GM12801 (cell line): ENCODE results near the gene ACSL1.

Source experiments
- TF ChIP-seq, protein P1 (sequence below): IDR thresholded peaks from one replicate; pipeline ENCODE4 v1.5.1; 2011; ENCODE audit warnings: control low read depth; ENCODE audit not compliant: insufficient read length; ENCODE audit errors: extremely low read depth

ACSL1 gene

DNA sequence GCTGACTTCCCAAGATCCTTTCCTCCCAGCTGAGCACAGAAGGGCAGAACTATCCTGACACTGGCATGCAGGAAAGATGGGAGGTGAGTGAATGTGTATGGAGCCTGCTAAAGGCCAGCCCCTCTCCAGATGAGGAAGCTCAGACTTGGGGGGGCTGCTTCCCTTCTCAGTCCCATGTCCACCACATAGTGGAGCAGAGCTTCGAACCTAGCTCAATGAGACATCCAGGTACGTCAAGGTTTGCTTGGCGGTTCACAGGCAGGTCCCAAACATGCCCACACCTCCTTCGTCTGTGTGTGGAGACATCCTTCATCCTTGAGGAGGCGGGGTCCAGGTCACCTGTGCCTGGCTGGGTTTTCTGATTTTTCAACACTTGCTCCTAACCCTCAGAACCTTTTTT lies 31.3 kb downstream of the ACSL1 start:
- TF ChIP-seq, protein P1, sequence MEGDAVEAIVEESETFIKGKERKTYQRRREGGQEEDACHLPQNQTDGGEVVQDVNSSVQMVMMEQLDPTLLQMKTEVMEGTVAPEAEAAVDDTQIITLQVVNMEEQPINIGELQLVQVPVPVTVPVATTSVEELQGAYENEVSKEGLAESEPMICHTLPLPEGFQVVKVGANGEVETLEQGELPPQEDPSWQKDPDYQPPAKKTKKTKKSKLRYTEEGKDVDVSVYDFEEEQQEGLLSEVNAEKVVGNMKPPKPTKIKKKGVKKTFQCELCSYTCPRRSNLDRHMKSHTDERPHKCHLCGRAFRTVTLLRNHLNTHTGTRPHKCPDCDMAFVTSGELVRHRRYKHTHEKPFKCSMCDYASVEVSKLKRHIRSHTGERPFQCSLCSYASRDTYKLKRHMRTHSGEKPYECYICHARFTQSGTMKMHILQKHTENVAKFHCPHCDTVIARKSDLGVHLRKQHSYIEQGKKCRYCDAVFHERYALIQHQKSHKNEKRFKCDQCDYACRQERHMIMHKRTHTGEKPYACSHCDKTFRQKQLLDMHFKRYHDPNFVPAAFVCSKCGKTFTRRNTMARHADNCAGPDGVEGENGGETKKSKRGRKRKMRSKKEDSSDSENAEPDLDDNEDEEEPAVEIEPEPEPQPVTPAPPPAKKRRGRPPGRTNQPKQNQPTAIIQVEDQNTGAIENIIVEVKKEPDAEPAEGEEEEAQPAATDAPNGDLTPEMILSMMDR, result no peak

DNA sequence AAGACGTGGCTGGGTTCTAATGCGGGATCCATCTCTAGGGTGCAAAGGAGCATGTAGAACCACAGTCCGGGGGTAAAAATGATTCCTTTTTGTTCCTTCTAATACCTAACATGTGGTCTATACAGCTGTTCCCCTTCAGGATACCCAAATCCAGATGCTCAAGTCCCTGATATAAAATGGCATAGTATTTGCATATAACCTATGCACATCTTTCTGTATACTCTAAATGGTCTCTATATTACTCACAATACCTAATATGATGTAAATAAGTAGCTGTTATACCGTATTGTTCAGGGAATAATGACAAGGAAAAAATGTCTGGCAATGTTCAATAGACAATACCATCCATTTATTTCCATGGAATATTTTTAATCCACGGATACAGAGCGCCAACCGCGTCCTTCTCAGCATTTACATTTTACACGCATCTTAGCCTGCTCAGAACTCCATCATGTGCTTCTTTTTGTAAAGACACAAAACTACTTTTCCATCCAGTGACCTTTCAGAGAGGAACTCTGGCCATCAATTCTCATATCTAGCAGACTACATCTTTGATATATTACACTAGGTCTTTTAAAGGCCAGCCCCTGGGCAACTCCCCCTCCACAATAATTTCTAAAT lies 31.9 kb downstream of the ACSL1 start:
- TF ChIP-seq, protein P1, result no peak

DNA sequence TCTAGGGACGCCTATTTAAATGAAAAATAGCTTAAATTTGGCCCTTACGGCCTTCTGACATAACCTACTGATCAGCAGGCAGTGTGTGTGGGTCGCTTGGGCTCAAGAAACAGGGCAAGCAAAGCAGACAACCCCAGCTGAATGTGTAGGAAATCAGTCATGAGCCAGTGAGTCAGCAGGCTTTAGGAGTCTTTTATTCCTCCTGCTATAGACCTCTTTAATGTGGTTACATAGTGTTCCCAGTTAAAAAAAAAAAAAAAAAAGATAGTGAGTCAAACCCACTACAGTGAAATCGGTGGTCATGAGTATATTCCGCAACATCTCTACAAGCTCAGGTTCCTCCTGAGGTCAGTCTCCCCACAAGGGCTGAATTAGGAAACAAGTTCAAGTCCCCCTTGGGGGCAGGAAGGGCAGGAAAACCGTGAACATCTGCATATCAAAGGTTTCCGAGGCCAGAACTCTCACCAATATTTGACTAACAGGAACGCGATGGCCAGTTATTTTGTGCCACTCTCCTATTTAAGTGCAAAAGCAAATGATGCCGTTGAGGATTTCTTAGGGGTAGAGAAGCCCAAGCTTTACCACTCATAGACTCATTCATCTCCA lies 32.7 kb downstream of the ACSL1 start:
- TF ChIP-seq, protein P1, result no peak

DNA sequence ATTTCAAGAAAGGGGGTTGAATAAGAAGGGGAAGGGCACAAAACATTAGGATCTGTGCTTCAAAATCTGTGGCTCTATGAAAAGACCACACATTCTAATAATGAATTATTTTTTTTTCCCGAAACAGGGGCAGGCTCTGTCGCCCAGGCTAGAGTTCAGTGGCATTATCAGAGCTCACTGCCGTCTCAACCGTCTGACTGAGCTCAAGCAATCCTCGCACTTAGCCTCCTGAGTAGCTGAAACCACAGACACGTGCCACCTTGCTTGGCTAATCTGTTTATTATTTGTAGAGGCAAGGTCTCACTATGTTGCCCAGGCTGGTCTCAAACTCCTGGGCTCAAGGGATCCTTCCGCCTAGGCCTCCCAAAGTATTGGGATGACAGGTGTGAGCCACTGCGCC lies 33.4 kb downstream of the ACSL1 start:
- TF ChIP-seq, protein P1, result no peak

DNA sequence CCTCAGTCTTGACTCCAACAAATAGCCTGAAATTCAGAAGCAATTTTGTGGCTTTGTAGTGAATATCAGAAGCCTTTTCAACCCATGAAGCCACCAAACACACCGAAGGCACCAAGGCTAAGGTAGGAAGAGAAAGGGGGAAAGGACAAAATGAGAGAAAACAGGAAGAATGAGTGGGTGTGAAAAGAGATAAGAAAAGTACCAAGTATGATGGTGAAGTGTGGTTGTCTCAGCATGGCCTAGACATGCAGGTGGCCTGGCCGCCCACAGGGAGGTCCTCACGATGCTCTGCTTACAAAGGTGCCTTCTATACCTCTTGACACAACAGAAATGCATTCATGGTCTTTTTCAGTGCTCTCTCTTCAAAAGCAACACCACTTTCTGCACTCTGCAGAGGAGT lies 34.9 kb downstream of the ACSL1 start:
- TF ChIP-seq, protein P1, result no peak

DNA sequence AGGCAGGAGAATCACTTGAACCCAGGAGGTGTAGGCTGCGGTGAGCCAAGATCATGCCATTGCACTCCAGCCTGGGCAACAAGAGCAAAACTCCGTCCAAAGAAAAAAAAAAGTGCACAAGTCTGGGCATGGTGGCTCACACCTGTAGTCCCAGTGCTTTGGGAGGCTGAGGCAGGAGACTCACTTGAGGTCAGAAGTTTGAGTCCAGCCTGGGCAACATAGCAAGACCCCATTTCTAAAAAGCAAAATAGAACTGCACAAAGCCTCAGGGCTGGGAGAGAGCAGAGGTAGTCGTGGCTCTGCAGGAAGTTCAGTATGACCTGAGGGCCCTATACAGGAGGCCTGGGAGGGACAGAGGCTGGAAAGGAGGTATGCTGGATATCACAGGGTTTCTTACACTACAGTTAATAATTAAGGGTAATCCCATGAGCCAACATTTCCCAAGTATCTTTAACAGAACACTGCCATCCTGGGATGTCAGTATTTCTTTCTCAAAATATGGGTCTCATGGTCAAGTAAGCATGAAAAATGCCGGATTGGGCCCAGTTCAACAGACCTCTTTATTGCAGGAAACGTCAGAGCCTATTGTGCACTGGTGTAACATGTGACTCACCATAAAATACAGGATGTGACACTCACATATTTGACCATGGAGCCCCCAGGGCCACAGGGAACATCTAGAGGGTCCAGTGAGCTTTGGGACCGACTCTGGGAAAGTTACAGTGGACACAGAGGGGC lies 37.8 kb downstream of the ACSL1 start:
- TF ChIP-seq, protein P1, result no peak

DNA sequence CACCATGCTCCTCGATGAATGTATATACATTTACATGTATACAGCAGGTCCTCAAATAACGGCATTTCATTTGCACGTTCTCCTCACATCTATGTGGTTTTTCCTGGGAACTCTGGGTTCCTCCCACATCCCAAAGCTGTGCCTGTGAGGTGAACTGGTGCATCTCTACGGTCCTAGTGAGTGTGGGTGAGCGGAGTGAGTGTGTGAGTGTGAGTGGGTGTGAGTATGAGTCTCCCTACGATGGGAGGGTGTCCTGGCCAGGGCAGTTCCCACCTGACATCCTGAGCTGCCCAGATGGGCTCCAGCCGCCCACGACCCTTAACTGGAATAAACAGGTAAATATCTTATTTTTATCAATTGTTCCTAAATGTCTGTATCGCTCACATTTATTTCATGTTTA lies 40.0 kb downstream of the ACSL1 start:
- TF ChIP-seq, protein P1, result no peak
